Esophagus (tissue), 2 donors: ENCODE results near the gene GRK5. TPM values are rescaled to one million over a fixed set of nuclear protein-coding genes. Genes with fewer than 3 reads are reported as not detected.

ENCODE experiments used
- H3K27ac ChIP-seq, 2 donors: one replicate each; pipeline ENCODE4 v1.5.1; 2013; ENCODE audit warnings: low read depth in 2 of 2, mild to moderate bottlenecking in 2 of 2, inconsistent platforms in 1 of 2, low read length in 1 of 2, moderate library complexity in 1 of 2
- H3K27me3 ChIP-seq, 2 donors: one replicate each; pipeline ENCODE4 v1.6.1; 2013; ENCODE audit warnings: low read length in 2 of 2, control low read depth in 1 of 2, mild to moderate bottlenecking in 1 of 2; ENCODE audit not compliant: insufficient read depth in 2 of 2, control insufficient read depth in 1 of 2
- H3K36me3 ChIP-seq, 2 donors: one replicate each; pipeline ENCODE4 v1.6.1; 2013; ENCODE audit warnings: low read length in 1 of 2; ENCODE audit not compliant: control insufficient read depth in 2 of 2, insufficient read depth in 2 of 2
- H3K4me1 ChIP-seq, 2 donors: one replicate each; pipeline ENCODE4 v1.6.1; 2013; ENCODE audit warnings: low read length in 1 of 2; ENCODE audit not compliant: control insufficient read depth in 2 of 2, insufficient read depth in 2 of 2
- H3K4me3 ChIP-seq, 2 donors: one replicate each; pipeline ENCODE4 v1.5.1; 2013; ENCODE audit warnings: low read length in 2 of 2, mild to moderate bottlenecking in 2 of 2, low read depth in 1 of 2, moderate library complexity in 1 of 2
- H3K9me3 ChIP-seq, 2 donors: one replicate each; pipeline ENCODE4 v1.6.1; 2013; ENCODE audit warnings: mild to moderate bottlenecking in 2 of 2, low read depth in 1 of 2, low read length in 1 of 2, moderate library complexity in 1 of 2; ENCODE audit not compliant: control insufficient read depth in 2 of 2, insufficient read depth in 1 of 2
- WGBS, 2 donors: extraction: QIAGEN DNeasy Blood & Tissue Kit; methylation state at CpG; one replicate each; pipeline ENCODE4 v1.1.7; 2013; 5-methylcytosine and 5-hydroxymethylcytosine counted together
- polyA plus RNA-seq, 2 donors: library from polyadenylated mRNA; stranded (reverse); fragments of 200-250 nt; gene quantifications; one replicate each; pipeline ENCODE4 v1.2.3, GENCODE V29; 2013
- donor health status: healthy with polysubstance abuse.
- donor health status: Bipolar disorder and iron deficiency.

The GRK5 gene
- polyA plus RNA-seq, 2 donors = 3.1 to 5.2 TPM

- Histone ChIP-seq H3K36me3 (no peaks in the 10 kb centered on the region), H3K9me3 (no peaks in the 10 kb centered on the region), H3K27me3 (no peaks in the 10 kb centered on the region), H3K27ac (no peak overlapping the region), H3K4me1 (peaks cover 0 to 4% of the 10 kb centered on the region in 2 donors), H3K4me3 (no peak overlapping the region)
- 36 to 45% methylated on average over 4 of the region's 4 CpGs for WGBS, 2 donors
Observed at GRCh38 chr10:119480667-119481066, 273.3 kb downstream of the GRK5 start.

GRCh38 chr10:119481781-119482426 is 274.5 kb downstream of the GRK5 start:
- Histone ChIP-seq H3K4me3 (no peak overlapping the region), H3K9me3 (no peaks in the 10 kb centered on the region), H3K4me1 (peaks cover 0 to 4% of the 10 kb centered on the region in 2 donors), H3K36me3 (no peaks in the 10 kb centered on the region), H3K27me3 (no peaks in the 10 kb centered on the region), H3K27ac (no peak overlapping the region)
- 87 to 91% methylated on average over 12 of the region's 12 CpGs for WGBS, 2 donors

GRCh38 chr10:119483001-119483400 is 275.6 kb downstream of the GRK5 start:
- WGBS, 2 donors = 89 to 94% methylated on average over 6 of the region's 6 CpGs
- no peak overlapping the region for H3K4me3 ChIP-seq
- H3K9me3 ChIP-seq = no peaks in the 10 kb centered on the region
- no peaks in the 10 kb centered on the region for H3K36me3 ChIP-seq
- no peak overlapping the region for H3K27ac ChIP-seq
- no peaks in the 10 kb centered on the region for H3K27me3 ChIP-seq
- peaks cover 0 to 4% of the 10 kb centered on the region in 2 donors for H3K4me1 ChIP-seq

GRCh38 chr10:119483839-119484238 is 276.5 kb downstream of the GRK5 start:
- Histone ChIP-seq H3K36me3 (no peaks in the 10 kb centered on the region), H3K27me3 (no peaks in the 10 kb centered on the region)
- 74 to 79% methylated on average over 9 of the region's 9 CpGs for WGBS, 2 donors

GRCh38 chr10:119488675-119489074 is 281.3 kb downstream of the GRK5 start:
- H3K4me3 ChIP-seq = no peak overlapping the region
- H3K36me3 ChIP-seq = no peaks in the 10 kb centered on the region
- no peaks in the 10 kb centered on the region for H3K9me3 ChIP-seq
- H3K27me3 ChIP-seq = no peaks in the 10 kb centered on the region
- H3K4me1 ChIP-seq = peaks cover 0 to 2% of the 10 kb centered on the region in 2 donors
- WGBS, 2 donors = 81 to 85% methylated on average over 7 of the region's 7 CpGs
- no peak overlapping the region for H3K27ac ChIP-seq

More at GRCh38 chr10:119483839-119484238, 276.5 kb downstream of the GRK5 start:
- Histone ChIP-seq H3K27ac (no peak overlapping the region), H3K4me1 (peaks cover 0 to 4% of the 10 kb centered on the region in 2 donors), H3K9me3 (no peaks in the 10 kb centered on the region), H3K4me3 (no peak overlapping the region)

GRCh38 chr10:119489991-119490326 is 282.6 kb downstream of the GRK5 start:
- Histone ChIP-seq H3K9me3 (no peaks in the 10 kb centered on the region), H3K36me3 (no peaks in the 10 kb centered on the region), H3K27ac (no peak overlapping the region), H3K4me3 (no peak overlapping the region), H3K27me3 (no peaks in the 10 kb centered on the region), H3K4me1 (peaks cover 0 to 2% of the 10 kb centered on the region in 2 donors)
- whole genome bisulfite sequencing, 2 donors = 59 to 64% methylated on average over 5 of the region's 5 CpGs

- H3K27ac ChIP-seq = no peak overlapping the region
- H3K4me1 ChIP-seq = peaks cover 0 to 2% of the 10 kb centered on the region in 2 donors
- no peaks in the 10 kb centered on the region for H3K27me3 ChIP-seq
- 68 to 73% methylated on average over 6 of the region's 6 CpGs for WGBS, 2 donors
- H3K36me3 ChIP-seq = no peaks in the 10 kb centered on the region
- no peak overlapping the region for H3K4me3 ChIP-seq
- H3K9me3 ChIP-seq = no peaks in the 10 kb centered on the region
Observed at GRCh38 chr10:119491966-119492757, 284.8 kb downstream of the GRK5 start.

- 73 to 84% methylated on average over 11 of the region's 11 CpGs for WGBS, 2 donors
- Histone ChIP-seq H3K27me3 (no peaks in the 10 kb centered on the region), H3K9me3 (no peaks in the 10 kb centered on the region), H3K4me3 (no peak overlapping the region), H3K36me3 (no peaks in the 10 kb centered on the region), H3K27ac (no peak overlapping the region), H3K4me1 (peaks cover 0 to 2% of the 10 kb centered on the region in 2 donors)
Observed at GRCh38 chr10:119493155-119493554, 285.8 kb downstream of the GRK5 start.

- Histone ChIP-seq H3K4me1 (peaks cover 0 to 2% of the 10 kb centered on the region in 2 donors), H3K9me3 (no peaks in the 10 kb centered on the region), H3K27ac (peak overlapping the region in 1 of 2 donors; percentile 39), H3K27me3 (no peaks in the 10 kb centered on the region), H3K36me3 (peaks cover 0 to 2% of the 10 kb centered on the region in 2 donors), H3K4me3 (no peak overlapping the region)
- 58 to 67% methylated on average over 6 of the region's 6 CpGs for WGBS, 2 donors
Observed at GRCh38 chr10:119494236-119495020, 287.1 kb downstream of the GRK5 start.
